ENCODE measurements around the gene HEY2.
"Not testable (repeated sequence)": the region's sequence is repeated elsewhere in the genome, so short reads cannot be mapped to it uniquely, and the experiment has no call there.

HEY2 gene

DNA sequence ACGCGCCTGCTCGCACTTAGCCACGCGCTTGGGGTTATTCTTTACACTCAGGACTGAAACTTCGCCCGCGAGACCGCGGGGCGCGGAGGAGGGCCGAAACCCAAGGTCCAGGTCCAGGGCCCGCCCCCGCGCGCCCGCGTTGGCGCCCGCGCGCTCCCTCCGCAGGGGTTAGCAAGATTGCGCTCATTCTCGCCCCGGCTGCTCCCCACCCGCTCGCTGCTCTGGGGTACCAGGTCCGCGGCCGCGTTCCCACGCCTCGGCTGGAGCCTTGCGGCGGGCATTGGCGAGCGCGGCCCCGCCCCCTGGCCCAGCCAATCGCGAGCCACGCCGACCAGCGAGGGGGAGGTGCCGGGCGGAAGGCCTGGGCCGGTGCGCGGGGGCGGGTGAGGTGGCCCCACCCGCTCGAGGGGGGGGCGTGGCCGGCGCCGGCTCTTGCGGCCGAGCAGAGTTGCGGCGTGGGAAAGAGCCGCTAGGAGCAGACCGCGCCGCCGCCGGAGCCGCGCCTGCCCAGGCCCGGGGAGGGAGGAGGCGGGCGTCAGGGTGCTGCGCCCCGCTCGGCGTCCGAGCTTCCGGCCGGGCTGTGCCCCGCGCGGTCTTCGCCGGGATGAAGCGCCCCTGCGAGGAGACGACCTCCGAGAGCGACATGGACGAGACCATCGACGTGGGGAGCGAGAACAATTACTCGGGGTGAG is at the start of gene HEY2:
Gene HEY2, plus strand, starts transcription at position 460 of the 692 bp plus-strand sequence. Its CDS starts 145 bp downstream, at position 605.
- peak; percentile 83 for DNase-seq

DNA sequence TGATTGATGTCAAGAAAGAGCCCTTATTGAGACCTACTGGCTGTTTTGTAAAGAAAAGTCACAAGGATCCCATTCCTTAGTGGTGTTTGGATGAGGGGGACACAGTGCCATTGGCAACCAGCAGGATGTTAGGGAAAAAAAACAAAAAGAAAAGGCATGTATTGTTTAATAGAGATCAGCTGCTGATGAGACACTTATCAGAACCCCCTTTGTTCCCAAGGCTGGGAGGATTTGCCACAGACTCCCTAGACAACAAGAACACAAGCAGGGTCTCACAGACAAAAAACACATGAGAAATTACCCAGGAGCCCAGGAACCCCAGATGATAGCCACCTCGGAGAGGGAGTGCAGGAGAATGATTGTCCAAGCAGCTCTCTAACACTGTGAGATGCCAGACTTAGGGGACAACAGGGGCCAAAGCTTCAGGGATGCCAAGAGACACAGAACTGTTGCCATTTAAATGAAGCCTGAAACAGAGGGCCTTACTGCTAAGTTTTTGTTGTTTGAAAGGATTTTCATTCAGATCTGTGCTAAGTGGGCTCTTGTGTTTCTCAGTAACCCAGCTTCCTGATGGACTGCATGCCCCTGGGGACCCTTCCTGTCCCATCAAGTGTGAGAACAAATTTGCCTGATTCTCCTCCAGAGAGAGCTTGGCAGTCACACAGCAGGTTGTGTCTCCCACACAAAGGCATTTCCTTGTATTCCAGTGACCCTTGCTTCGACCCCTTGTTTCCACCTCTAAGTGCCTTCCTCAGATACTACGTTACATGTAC is 48.7 kb upstream of the HEY2 start:
- no peak for DNase-seq

DNA sequence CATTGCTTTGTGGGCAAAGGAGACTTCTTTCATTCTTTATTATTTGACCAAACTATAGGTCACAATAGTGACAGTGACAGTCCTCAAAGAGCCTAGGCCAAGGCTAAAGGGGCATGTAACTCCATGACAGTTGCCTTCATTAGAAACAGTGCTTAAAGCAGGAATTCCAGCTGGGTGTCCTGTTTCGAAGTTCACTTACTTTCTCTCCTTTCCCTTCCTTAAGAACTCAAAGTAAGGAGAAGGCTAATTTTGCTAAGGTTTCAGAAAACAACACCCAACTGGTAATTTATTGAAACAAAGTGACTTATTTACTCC is 48.1 kb upstream of the HEY2 start:
- no peak for DNase-seq

DNA sequence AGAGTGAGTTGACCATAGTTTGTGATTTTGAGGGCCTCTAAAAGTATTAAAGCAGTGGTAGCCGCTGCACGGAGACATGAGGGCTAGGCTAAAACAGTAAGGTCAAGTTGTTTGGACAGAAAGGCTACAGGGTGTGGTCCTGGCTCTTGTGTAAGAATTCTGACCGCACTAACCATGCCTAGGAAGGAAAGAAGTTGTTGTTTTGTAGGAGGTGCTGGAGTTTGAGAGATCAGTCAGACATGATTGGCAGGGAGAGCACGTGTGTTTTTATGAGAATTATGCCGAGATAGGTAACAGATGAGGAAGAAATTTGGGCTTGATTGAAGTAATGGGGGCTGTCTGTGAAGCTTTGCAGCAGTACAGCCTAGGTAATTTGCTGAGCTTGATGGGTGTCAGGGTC is 45.5 kb upstream of the HEY2 start:
- not testable (repeated sequence) for DNase-seq

DNA sequence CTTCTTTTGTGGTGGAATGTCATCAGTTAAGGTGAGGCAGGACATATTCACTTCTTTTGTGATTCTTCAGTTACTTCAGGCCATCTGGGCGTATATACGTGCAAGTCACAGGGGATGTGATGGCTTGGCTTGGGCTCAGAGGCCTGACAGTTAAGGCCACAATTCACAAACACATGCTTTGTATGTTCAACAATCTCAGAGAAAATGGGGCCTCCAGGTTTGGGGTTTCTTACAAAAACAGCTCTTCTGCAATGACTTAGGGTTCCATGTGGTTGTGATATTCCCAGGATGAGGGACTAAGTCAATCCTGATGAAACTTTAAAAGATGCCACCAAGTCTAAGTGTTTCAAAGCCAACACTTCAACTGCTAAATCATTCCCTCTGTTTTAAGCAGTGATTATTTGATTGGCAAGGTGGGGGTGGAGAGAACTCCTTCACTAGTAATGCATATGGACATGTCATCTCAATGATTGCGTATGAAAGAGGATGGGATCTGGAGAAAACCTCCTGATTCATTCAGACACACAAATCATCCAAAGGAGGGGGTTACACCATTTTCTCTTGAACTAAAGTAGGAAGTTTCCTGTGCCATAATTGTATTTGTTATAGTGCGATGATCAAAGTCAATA is 41.7 kb upstream of the HEY2 start:
- DNase-seq: no peak

DNA sequence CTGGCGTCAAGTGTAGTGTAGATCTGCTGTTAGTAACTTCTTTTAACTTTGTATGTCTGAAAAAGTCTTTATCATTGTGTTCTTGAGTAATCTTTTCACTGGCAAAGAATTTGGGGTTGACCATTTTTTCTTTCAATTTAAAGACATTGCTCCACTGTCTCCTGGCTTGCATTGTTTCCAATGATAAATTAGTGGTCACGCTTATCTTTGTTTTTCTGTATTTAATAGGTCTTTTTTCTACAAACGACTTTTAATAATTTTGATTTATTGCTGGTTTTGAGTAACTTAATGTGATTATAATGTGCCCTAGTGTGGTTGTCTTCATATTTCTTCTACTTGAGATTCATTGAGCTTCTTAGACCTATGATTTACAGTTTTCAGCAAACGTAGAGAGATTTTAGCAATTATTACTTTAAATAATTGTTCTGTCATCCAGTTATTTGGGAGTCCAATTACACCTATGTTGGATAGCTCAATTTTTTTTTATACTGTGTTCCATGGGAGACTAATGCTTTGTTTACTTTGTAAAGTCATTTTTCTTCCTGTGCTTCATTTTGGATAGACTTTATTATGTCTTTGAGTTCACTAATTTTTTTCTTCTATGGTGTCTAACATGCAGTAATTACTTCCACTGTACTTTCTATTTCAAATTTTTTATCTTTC is 38.3 kb upstream of the HEY2 start:
- no peak for DNase-seq

DNA sequence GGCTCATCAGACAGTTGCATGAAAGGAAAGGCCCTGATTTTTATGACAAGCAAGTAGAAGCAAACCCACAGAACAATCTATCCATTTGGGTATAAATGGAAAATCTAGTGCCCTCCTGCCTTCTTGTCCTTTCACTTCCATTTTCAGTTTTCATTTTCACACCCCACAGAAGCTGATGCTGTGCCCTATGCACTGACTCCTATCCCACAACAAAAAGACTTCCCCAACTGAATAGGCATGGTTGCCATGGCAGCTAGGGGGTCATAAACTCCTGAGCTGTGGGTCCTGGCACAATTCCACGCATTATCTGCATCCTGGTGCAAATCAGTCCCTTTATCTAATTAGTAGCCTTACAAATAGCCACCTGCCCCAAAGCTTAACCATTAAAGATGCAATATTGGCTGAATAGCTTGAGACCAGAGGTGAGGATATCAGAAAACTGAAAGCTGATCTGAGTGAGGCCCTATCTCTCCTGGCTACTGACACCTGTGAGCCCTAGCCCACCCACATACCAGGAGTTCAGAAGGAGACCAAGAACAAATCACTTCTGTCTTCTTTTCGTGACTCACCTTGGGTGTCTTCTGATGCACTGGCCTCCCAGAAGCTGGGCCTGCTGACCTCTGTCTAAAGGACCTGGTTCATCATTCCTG is 34.9 kb upstream of the HEY2 start:
- no peak for DNase-seq

DNA sequence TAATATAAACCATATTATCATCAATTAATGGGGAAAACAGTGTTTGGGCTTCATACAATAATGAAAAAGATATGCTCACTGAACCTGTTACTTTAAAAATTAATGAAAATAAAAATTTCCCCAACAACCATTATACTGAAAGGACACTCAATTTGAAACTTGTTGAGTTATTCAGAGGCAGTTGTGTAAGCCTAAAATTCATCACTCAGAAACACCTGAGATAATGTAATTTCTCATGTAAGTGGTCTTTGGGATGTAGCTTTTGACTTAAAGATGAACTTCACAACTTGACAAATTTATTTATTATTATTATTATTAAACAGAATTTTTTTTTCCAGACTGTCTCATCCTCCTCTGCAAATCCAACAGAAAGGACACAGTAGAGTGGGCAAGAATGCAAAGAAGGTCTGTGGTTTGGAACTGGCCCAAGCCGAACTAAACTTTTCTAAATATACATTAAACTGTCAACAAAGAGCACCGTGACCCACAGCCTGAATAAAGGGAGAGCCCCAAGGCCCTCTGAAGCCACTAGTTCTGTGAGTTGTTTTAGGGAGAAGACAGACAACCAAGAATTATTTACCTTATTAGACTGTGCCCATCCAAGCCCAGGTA is 32.2 kb upstream of the HEY2 start:
- no peak for DNase-seq

DNA sequence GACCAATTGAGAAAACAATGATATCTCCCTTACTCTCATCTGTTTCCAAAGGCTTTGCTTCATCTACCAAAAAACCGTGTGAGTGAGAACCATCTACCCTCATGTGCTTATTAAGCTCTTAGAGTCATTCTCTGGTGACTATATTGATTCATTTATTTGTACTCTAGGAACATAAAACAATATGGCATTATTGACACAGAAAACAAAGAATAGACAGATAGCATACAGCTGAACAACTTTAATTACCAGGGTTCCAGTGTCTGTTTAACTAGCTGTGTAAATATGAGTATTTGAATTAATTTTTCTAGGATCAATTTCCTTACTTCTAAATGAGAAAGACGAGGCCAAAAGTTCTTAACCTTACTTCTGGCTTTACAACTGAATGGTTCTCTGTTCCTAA is 31.3 kb upstream of the HEY2 start:
- no peak for DNase-seq

DNA sequence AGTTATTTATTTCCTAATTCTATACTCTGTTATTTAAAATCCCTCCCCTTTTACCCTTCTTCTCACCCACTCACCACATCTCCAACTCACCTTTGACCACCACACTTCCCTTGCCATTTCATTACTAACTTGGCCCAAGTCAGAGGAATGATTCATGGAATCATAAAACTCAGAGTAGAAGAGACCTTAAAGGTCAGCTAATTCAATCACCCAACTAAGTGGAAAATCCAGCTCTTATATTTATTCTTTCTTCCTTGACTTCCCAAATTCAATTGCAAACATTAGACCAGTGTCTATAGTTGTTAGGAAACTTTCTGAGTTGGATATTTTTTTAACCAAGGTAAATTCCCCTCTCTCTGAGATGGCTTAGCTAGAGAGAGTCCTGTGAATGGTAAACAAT is 26.5 kb upstream of the HEY2 start:
- no peak for DNase-seq

DNA sequence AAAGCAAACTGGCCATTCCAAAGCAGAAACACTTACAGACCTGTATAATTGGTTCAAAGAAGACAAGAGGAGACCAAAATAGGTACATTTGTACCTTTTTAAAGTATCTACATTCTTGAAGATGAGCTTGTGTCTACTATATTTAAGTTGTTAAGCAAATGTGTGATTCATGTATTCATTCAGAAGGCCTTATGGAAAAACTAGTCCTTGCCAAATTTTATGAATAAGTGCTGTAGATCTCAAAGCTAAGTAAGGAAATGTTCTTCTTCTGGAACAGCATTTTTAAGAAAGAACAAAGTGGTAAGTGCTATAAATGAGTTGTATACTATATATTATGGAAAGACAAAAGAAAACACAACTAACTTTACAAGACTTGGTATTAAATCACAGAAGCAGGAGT is 22.2 kb upstream of the HEY2 start:
- no peak for DNase-seq

DNA sequence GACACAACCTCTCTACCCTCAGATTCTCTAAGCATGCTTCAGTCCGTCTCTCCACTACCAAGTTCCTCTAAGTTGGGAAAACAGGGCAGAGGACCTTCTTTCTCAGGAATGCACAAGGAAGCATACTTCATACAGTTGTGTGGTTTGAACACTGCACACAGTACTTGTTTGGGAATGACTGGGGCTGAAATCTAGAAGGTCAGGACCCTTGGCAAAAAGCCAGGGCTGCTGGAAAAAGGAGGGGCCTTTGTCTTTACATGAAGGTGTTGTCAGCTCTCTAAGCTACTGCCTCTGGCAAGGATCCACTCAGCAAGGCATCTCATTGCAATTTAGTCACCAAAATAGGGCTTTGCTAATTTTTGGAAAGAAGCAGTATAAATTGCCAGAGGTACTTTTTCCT is 20.7 kb upstream of the HEY2 start:
- DNase-seq: no peak

DNA sequence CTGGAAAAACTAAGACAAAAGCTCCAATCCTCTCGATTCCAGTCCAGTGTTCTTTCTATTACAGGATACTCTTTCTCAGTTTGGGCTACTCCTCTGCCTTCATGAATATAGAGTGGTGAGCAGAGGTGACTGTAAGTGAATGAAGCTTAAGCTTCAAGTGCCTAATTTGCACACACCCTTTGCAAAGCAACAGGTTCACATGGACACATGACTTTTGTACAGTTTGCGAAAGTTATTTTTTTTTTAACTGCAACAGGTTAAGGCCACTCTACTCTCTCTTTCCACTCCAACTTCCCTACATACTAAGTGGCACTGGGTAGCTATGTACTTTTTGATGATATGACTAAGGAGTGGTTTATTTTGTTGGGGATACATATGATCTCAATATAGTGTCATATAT is 19.4 kb upstream of the HEY2 start:
- DNase-seq: no peak

DNA sequence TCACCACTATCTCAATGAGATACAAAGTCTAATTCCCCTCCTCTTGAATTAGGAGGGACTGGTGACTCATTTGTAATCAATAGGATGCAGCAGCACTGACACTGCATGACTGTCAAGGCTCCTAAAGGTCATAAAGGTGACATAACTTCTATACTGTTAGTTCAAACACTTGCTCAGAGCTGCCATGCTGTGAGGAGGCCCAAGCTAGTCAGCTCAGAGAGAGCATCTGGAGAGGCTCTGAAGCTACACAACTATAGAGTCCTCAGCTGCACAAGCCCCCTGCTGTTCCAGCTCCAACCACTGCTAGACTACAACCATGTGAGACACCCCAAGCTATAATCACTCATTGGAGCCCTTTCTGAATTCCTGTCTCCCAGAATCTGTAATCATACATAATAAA is 17.0 kb upstream of the HEY2 start:
- no peak for DNase-seq

DNA sequence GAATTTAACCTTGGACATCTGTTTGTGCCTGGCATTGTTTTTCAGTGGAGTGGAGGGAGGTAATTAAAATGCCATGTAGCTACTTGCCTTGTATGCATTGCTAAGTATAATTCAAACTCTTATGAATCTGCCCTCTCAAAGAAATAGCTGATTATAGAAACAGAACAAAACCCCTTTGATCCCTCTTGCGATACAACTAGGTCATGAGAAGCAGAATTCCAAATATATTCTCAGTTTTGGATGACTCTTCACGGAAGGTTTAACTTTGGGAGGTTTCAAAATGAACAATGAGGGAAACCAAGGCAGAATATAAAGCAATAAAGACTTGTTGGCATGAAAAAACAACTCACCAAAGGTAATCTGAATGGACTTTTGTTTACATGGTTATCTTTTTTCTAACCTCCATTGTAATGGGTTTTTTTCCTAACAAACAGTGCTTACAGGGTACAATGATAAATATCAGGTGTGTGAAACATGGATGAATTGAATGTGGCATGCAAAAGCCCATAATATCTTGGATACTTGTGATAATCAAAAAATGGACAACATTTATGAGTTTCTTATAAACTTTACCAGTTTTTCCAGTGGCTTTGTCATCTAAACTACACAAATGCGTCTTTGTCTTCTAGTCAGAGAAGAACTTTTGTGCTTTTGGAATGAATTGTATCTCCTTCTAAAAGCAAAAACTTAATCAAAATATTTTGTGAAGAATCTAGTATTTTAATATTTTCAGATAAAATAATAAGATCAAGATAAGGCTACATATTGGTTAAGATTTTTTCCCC is 15.7 kb upstream of the HEY2 start:
- DNase-seq: no peak

DNA sequence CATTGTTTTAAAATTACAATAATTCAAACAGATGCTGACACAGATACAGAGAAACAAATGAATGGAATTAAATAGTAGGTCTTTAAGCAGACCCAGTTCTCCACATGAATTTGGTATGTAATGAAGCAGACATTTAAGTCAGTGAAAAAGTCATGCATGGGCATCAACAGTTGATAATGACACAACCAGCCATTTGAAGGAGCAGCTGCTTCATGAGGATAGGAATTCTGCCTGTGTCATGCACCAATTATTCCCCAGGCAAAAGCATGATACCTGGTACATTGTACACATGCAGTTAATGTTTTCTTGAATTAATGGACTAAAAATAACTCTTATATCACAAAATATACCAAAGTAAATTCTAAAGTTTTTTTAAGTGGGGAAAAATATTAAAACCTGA is 11.2 kb upstream of the HEY2 start:
- no peak for DNase-seq

DNA sequence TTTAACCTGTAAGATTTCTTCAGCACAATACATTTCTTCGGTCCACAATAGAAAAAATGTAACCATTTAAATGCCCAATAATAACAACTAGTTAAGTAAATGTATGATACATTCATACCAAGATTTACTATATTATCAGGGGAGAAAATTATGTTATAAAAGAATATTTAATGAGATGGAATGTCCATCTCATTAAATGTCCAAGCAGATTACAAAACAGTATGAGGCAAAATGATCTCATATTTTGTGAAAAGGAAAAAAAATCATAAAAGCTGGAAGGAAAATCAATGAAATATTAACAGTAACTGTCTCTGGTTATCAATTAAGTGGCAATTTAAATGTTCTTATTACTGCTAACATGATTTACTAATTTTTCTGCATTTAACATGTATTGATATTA is 10.1 kb upstream of the HEY2 start:
- no peak for DNase-seq

DNA sequence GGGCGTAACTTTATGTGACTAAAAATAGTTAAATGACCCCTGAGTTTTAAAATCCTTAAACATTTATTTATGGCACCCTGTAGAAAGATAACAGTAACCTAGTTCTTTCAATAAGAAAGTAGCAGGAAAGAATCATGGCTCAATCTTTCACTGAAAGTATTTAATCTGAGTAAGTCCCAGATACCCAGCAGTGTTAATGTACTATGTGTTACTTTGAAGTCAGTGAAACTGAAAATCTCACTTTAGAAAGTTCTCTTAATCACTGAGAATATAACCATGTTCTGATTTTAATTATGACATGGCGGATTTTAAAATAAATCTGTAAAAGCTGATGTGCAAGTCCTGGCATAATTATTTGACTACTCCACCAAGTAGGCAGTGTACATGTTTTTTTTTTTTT is 8.1 kb upstream of the HEY2 start:
- no peak for DNase-seq

DNA sequence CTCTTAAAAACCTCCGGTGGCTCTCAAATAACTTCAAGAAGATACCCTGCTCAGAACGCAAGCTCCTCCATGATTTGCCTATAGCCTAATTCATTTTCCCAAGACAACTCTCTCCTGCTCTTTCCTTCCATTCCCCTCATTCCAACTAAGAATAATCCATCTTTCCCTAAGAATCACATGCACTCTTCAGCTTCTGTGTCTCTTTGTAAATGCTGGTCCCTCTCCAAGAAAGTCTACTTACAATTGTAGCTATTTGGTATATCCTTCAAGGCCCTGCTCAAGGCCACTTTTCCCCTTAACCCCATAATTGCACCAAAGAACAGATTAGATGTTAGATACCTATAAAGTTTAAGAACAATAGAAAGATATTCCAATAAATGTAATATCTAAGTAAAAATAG is 7.4 kb upstream of the HEY2 start:
- no peak for DNase-seq

DNA sequence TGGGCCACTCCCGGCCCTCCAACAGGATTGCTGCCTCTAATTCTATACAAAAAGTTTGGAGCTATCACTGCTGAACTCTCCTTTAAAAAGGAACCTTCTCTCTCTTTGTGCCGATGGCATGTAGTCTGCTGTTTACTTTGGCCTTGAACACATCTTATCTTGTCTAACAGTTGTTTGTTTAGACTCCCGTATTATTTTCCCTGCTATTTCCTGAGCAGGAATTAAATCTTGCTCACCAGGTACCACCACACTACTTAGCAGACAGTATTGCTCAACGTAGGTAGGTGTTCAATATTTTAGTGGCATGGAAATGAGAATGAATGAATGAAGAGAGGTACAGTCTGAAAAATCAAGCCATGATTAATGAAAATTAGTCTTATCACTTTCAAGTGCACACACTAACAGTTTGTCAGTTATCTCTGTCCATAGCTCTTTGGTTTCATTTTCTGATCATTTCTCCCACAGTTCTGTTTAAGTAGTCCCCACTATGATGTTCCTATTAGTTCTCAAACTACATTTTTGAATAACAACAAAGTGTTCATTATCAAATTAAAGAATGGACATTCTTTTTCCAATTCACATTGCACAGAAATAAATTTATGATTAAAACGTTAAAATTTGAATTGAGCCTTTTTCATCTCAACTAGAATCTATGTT is 6.8 kb upstream of the HEY2 start:
- DNase-seq: no peak

DNA sequence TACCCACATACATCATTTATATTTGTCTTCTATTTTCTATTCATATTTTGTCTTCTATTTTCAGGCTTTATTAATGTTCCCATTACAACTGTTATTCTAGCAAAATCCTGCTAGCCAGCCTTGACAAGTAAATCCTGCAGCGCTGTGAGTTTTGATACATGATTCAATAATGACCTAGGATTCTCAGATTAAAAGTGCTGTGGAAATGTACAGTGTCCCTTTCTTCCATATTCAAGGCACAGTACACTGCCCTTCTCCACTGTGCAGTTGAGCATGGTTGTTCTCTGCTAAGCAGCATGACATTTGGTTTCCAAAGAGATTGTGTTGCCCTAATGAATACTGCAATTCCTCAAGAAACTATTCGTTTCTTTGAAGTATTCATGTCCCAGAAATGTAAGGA is 5.8 kb upstream of the HEY2 start:
- DNase-seq: no peak
